ENCODE results near the gene TRPM2. TPM values are rescaled to one million over a fixed set of nuclear protein-coding genes. Genes with fewer than 3 reads are reported as not detected.

TRPM2 gene
- total RNA-seq, 2 donors from 2014 or later, result 1.6 to 2.7 TPM

- H3K4me3 ChIP-seq, result no peak overlapping the region
- no peaks in the 10 kb centered on the region for H3K36me3 ChIP-seq
- 91% methylated on average over 24 of the region's 25 CpGs for WGBS
- H3K27me3 ChIP-seq (replicated peaks; ENCODE audit: insufficient read depth), result no peaks in the 10 kb centered on the region
- H3K9me3 ChIP-seq, result no peaks in the 10 kb centered on the region
- intact Hi-C loops (cut with DNase I), result no loop called here
- TF ChIP-seq POLR2A (IDR thresholded peaks at IDR 0.05) (no peak), POLR2AphosphoS5 (IDR thresholded peaks at IDR 0.05) (no peak), CTCF (IDR thresholded peaks at IDR 0.05) (no peak)
- H3K4me1 ChIP-seq (replicated peaks), result no peaks in the 10 kb centered on the region
- DNase-seq (ENCODE audit: low spot score), result no peak
- no peak overlapping the region for H3K27ac ChIP-seq
Observed at GRCh38 chr21:44462086-44462833, 108.8 kb downstream of the TRPM2 start.

GRCh38 chr21:44462834-44463200, 109.4 kb downstream of the TRPM2 start:
- Histone ChIP-seq H3K27me3 (replicated peaks; ENCODE audit: insufficient read depth) (no peaks in the 10 kb centered on the region), H3K27ac (no peak overlapping the region), H3K36me3 (no peaks in the 10 kb centered on the region), H3K4me3 (no peak overlapping the region), H3K9me3 (no peaks in the 10 kb centered on the region), H3K4me1 (replicated peaks) (no peaks in the 10 kb centered on the region)
- TF ChIP-seq POLR2A (IDR thresholded peaks at IDR 0.05) (no peak), POLR2AphosphoS5 (IDR thresholded peaks at IDR 0.05) (no peak), CTCF (IDR thresholded peaks at IDR 0.05) (no peak)
- no peak for DNase-seq (ENCODE audit: low spot score)
- intact Hi-C loops (cut with DNase I), result no loop called here
- 72% methylated on average over 11 of the region's 11 CpGs for WGBS

- Histone ChIP-seq H3K9me3 (no peaks in the 10 kb centered on the region), H3K27me3 (replicated peaks; ENCODE audit: insufficient read depth) (no peaks in the 10 kb centered on the region), H3K36me3 (no peaks in the 10 kb centered on the region), H3K4me1 (replicated peaks) (no peaks in the 10 kb centered on the region), H3K27ac (no peak overlapping the region), H3K4me3 (no peak overlapping the region)
- 53% methylated on average over 22 of the region's 30 CpGs for WGBS
- DNase-seq (ENCODE audit: low spot score), result no peak
- no peak for TF ChIP-seq POLR2AphosphoS5 (IDR thresholded peaks at IDR 0.05)
- no peak for TF ChIP-seq CTCF (IDR thresholded peaks at IDR 0.05)
- no peak for TF ChIP-seq POLR2A (IDR thresholded peaks at IDR 0.05)
- intact Hi-C loops (cut with DNase I), result no loop called here
Observed at GRCh38 chr21:44463724-44464123, 110.3 kb downstream of the TRPM2 start.

GRCh38 chr21:44464351-44464750, 110.9 kb downstream of the TRPM2 start:
- Histone ChIP-seq H3K4me1 (replicated peaks) (no peaks in the 10 kb centered on the region), H3K4me3 (no peak overlapping the region), H3K9me3 (no peaks in the 10 kb centered on the region), H3K36me3 (no peaks in the 10 kb centered on the region), H3K27me3 (replicated peaks; ENCODE audit: insufficient read depth) (no peaks in the 10 kb centered on the region), H3K27ac (no peak overlapping the region)
- TF ChIP-seq POLR2A (IDR thresholded peaks at IDR 0.05) (no peak), CTCF (IDR thresholded peaks at IDR 0.05) (no peak), POLR2AphosphoS5 (IDR thresholded peaks at IDR 0.05) (no peak)
- WGBS, result 86% methylated on average over 12 of the region's 12 CpGs
- intact Hi-C loops (cut with DNase I), result no loop called here
- no peak for DNase-seq (ENCODE audit: low spot score)

GRCh38 chr21:44466351-44466954, 113.0 kb downstream of the TRPM2 start:
- Histone ChIP-seq H3K36me3 (no peaks in the 10 kb centered on the region), H3K9me3 (no peaks in the 10 kb centered on the region), H3K27me3 (replicated peaks; ENCODE audit: insufficient read depth) (no peaks in the 10 kb centered on the region), H3K27ac (no peak overlapping the region), H3K4me3 (no peak overlapping the region), H3K4me1 (replicated peaks) (no peaks in the 10 kb centered on the region)
- no peak for TF ChIP-seq CTCF (IDR thresholded peaks at IDR 0.05)
- no peak for TF ChIP-seq POLR2A (IDR thresholded peaks at IDR 0.05)
- no peak for TF ChIP-seq POLR2AphosphoS5 (IDR thresholded peaks at IDR 0.05)
- DNase-seq (ENCODE audit: low spot score), result no peak
- intact Hi-C loops (cut with DNase I), result no loop called here
- 81% methylated on average over 16 of the region's 16 CpGs for WGBS

All from prostate gland (tissue), 2 donors.